GM12874 (cell line): ENCODE measurements around the gene MMP14.
A peak's percentile ranks its signal among the peaks of the same experiment; 100 is the strongest.

Source experiments
- TF ChIP-seq, protein P1 (sequence below): IDR thresholded peaks from 2 replicates; pipeline ENCODE4 v1.5.1; 2011; ENCODE audit warnings: low read depth, mild to moderate bottlenecking, control low read depth, low read length, moderate library complexity; ENCODE audit not compliant: insufficient read depth

Gene MMP14

DNA sequence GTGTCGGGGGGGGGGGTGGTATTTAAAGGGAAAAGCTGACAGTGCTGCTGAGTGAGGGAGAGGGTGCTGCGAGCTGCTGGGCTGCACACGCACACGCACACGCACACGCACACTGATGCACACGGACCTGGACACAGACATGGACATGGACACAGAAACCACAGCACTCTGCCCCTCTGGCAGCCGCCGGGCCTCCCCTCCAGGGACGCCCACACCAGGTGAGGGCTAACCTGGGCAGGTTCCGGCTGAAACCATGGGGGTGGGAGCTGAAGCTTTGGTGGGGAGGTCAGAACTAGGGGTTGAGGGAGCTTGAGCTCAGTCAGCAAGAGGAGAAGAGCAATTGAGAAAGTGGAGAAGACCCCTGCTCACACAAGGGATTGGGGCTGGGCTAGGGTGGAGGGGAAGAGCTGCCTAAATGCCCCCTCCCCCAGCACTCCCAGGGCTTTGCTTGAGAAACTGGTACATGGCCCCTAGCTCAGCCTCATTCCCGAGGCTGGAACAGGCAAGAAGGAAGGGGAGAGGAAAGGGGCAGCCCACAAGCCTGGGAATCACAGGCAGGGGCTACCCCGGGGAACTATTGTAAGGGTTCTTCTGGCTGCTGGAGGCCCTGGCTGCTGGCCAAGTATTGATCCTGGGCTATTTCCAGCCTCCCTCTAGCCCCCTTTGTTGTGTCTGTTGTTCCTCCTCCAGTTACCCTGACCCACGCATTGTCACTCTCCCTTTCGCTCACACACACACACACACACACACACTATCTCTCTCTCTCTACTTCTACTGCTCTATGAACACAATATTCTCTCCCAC, 47.0 kb downstream of the MMP14 start, which contains the start of gene REM2:
REM2 (plus strand) TSS at position 50 of the 804 bp plus-strand sequence; CDS start at position 116, 66 bp downstream.
- TF ChIP-seq, protein P1, sequence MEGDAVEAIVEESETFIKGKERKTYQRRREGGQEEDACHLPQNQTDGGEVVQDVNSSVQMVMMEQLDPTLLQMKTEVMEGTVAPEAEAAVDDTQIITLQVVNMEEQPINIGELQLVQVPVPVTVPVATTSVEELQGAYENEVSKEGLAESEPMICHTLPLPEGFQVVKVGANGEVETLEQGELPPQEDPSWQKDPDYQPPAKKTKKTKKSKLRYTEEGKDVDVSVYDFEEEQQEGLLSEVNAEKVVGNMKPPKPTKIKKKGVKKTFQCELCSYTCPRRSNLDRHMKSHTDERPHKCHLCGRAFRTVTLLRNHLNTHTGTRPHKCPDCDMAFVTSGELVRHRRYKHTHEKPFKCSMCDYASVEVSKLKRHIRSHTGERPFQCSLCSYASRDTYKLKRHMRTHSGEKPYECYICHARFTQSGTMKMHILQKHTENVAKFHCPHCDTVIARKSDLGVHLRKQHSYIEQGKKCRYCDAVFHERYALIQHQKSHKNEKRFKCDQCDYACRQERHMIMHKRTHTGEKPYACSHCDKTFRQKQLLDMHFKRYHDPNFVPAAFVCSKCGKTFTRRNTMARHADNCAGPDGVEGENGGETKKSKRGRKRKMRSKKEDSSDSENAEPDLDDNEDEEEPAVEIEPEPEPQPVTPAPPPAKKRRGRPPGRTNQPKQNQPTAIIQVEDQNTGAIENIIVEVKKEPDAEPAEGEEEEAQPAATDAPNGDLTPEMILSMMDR, result no peak

DNA sequence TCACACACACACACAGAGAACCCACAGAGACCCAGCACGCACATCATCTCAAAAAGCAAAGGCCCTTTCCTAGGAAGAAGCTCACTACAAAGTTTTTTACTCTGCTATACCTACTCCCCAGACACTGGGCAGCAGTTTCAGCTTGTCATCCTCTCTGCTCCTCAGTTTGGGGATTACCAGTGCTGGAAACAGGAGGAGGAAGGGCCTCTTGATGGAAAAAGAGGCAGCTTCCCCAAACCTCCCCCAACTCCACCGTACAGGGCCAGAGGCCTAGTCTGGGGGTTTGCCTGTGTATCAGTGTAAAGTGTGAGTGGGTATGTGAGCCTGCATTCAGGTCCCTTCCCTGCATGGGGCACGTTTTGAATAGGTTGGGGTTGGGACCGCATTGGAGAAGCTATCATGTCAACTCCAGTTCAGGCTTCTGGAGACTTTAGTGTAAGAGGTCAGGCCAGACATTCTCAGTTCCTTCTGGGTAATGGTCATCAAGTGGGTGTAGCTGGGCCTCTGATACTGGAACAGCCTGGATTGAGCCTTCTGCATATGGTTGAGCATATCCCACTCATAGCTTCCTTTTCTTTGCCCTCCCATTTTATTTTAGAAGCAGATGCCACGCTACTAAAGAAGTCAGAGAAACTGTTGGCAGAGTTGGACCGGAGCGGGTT, 47.8 kb downstream of the MMP14 start:
- TF ChIP-seq, protein P1, result no peak

DNA sequence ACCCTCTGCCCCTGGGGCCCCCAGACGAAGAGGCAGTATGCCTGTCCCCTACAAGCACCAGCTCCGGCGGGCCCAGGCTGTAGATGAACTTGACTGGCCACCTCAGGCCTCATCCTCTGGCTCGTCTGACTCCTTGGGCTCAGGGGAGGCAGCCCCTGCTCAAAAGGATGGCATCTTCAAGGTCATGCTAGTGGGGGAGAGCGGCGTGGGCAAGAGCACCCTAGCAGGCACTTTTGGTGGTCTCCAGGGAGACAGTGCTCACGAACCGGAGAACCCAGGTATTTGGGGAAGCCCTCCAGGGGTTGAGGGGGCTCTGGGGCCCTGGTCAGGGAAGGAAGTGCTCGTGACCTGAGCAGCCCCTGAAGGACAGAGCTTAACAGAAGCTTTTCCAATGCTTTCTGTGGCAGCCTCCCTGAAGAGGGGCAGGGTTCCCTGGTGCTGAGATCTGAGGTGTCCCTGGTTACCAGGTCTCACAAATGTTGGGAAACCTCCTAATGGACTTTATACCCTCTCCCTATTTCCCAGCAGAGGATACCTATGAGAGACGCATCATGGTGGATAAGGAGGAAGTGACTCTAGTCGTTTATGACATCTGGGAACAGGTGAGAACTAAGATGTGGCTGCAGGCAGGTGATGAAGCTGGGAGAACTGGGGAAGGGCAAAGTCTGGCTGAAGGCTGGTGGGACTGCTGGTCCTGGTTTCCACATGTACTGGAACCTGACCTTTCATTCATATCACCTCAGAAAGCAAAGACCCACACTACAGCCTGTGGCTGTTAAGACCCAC, 48.5 kb downstream of the MMP14 start:
- TF ChIP-seq, protein P1, result no peak

DNA sequence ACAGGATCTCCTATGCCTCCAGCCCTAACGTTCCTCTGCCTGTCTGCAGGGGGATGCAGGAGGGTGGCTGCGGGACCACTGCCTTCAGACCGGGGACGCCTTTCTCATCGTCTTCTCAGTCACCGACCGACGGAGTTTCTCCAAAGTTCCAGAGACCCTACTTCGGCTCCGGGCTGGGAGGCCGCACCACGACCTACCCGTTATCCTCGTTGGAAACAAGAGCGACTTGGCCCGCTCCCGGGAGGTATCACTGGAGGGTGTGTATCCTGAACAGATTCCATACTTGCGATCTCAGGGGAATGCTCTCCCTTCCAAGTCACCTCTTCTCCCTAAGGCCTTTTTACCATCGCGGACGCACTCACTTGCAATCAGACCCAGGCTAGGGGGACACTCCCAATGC, 49.6 kb downstream of the MMP14 start:
- TF ChIP-seq, protein P1, result no peak

DNA sequence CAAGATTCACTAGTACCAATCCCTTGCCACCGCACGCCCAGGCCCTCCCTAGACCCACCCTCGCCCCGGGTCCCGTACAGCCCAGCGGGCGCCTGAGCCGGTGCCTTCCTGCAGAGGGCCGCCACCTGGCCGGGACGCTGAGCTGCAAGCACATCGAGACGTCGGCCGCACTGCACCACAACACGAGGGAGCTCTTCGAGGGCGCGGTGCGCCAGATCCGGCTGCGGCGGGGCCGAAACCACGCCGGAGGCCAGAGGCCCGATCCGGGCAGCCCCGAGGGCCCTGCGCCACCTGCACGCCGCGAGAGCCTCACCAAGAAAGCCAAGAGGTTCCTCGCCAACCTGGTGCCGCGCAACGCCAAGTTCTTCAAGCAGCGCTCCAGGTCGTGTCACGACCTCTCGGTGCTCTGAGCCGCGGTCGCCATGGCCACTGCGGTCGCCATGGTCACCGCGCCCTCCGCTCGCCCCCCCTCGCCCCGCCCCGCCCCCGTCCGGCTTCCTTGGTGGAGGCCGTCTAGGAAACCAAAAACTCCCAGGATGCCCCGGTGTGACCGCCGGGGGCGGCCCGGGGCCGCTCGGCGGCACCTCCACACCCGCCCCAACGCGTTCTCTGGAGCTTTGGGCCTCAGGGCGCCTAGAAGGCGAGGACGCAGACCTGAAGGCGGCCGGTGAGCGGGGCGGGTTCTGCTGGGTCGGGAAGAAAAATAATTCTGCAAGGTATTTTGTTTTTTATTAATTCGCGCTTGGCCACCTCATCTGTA, 50.3 kb downstream of the MMP14 start:
- TF ChIP-seq, protein P1, result peak; percentile 40

DNA sequence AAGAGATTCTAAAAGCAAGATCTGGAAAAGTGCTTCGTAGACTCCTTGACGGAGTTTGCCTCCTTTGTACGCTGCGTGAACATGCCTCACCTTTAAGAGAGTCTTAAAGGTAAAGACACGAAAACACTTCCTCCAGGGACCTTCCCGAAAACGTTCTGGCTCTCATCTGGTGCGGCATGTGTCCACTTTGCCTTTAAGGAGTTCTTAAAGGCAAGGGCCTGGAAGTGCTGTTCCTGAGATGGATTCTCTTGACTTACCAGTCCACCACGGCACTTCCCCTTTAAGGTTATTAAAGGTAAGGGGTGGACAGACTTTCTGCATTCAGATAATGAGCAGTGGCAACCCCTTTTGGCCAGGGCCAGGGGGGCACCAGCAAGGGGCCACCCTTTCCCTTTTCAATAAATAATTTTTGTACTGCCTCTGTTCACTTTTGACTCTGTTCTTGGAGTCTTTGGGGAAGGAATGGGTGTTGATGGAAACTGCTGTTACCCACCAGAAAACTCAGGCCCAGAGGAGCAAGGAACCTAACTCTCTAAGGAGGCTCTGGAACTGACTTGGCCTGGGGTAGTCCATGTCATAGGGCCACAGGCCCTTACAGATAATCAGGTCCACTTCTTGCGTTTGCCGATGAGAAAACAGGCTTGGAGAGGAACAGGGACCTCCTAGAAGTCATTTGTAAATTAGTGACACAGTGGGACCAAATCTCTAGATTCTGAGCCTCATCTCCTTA, 51.0 kb downstream of the MMP14 start:
- TF ChIP-seq, protein P1, result no peak
